ENCODE results near the gene ZNF292. TPM values are rescaled to one million over a fixed set of nuclear protein-coding genes. Genes with fewer than 3 reads are reported as not detected.
"Not testable (repeated sequence)": the region's sequence is repeated elsewhere in the genome, so short reads cannot be mapped to it uniquely, and the experiment has no call there.

The ZNF292 gene
- total and polyA plus RNA-seq, 8 donors, result 1.9 to 106 (median 21.1) TPM

- no peaks in the 10 kb centered on the region for H3K27me3 ChIP-seq
- H3K4me1 ChIP-seq, result no peaks in the 10 kb centered on the region
- no peak for TF ChIP-seq CTCF (IDR thresholded peaks at IDR 0.05)
- no peak for TF ChIP-seq POLR2AphosphoS5 (IDR thresholded peaks at IDR 0.05)
- no peak for TF ChIP-seq EP300 (IDR thresholded peaks at IDR 0.05)
- no peak for TF ChIP-seq POLR2A (IDR thresholded peaks at IDR 0.05)
- no peak for DNase-seq
- intact Hi-C loops (cut with DNase I; ENCODE audit: low total_unique reads), result no loop called here
- H3K36me3 ChIP-seq, result no peaks in the 10 kb centered on the region
- H3K4me3 ChIP-seq, result no peak overlapping the region
- 89 to 96% (median 92%) methylated on average over 3 of the region's 3 CpGs for WGBS, 5 donors
- no peaks in the 10 kb centered on the region for H3K9me3 ChIP-seq
- no peak overlapping the region for H3K27ac ChIP-seq
Observed at GRCh38 chr6:87289571-87289970, 134.2 kb downstream of the ZNF292 start.

GRCh38 chr6:87291883-87292282 lies 136.5 kb downstream of the ZNF292 start:
- no peak overlapping the region for H3K4me3 ChIP-seq
- no peaks in the 10 kb centered on the region for H3K4me1 ChIP-seq

DNA sequence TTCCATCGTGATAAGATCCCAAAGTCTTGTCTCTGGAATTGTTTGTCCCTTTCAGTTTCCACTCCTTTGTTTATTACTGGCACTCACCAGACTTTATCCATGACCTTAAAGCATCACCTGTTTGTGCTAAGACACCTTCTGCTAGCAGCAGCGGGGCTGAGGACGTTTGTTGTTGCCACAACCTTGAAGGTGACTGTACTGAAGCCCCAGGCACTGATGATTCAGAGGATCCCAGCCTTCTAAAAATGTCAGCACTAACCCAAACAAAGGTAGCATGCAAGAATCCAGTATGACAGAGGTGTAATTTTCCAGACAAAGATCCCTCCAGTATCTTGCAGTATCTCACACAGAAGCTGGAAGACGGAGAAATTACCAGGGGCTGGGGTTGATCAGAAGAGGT lies 138.2 kb downstream of the ZNF292 start:
- intact Hi-C loops (cut with DNase I; ENCODE audit: low total_unique reads), result no loop called here
- H3K4me1 ChIP-seq, result no peaks in the 10 kb centered on the region
- no peak for TF ChIP-seq EP300 (IDR thresholded peaks at IDR 0.05)
- TF ChIP-seq CTCF (IDR thresholded peaks at IDR 0.05), result no peak
- TF ChIP-seq POLR2A (IDR thresholded peaks at IDR 0.05), result no peak
- no peak for TF ChIP-seq POLR2AphosphoS5 (IDR thresholded peaks at IDR 0.05)
- 81 to 87% (median 85%) methylated on average over 4 of the region's 4 CpGs for WGBS, 5 donors
- no peak for DNase-seq
- no peaks in the 10 kb centered on the region for H3K36me3 ChIP-seq
- no peak overlapping the region for H3K4me3 ChIP-seq
- no peaks in the 10 kb centered on the region for H3K27me3 ChIP-seq
- H3K27ac ChIP-seq, result no peak overlapping the region
- H3K9me3 ChIP-seq, result no peaks in the 10 kb centered on the region

More at GRCh38 chr6:87291883-87292282, 136.5 kb downstream of the ZNF292 start:
- H3K27me3 ChIP-seq, result no peaks in the 10 kb centered on the region
- no peak for TF ChIP-seq CTCF (IDR thresholded peaks at IDR 0.05)
- no peak for TF ChIP-seq POLR2AphosphoS5 (IDR thresholded peaks at IDR 0.05)
- TF ChIP-seq POLR2A (IDR thresholded peaks at IDR 0.05), result no peak
- no peak for TF ChIP-seq EP300 (IDR thresholded peaks at IDR 0.05)
- no peaks in the 10 kb centered on the region for H3K9me3 ChIP-seq
- DNase-seq, result peak in 1 of 2 donors; percentile 20
- no peak overlapping the region for H3K27ac ChIP-seq
- no peaks in the 10 kb centered on the region for H3K36me3 ChIP-seq
- intact Hi-C loops (cut with DNase I; ENCODE audit: low total_unique reads), result no loop called here
- WGBS, 5 donors, result 27 to 71% (median 46%) methylated on average over 2 of the region's 2 CpGs

- no peaks in the 10 kb centered on the region for H3K4me1 ChIP-seq
- peaks cover 0 to 8% (median 0%) of the 10 kb centered on the region in 4 donors for H3K9me3 ChIP-seq
- no peak overlapping the region for H3K27ac ChIP-seq
- intact Hi-C loops (cut with DNase I; ENCODE audit: low total_unique reads), result no loop called here
- DNase-seq, result no peak
- H3K4me3 ChIP-seq, result no peak overlapping the region
- WGBS, 5 donors, result 54 to 78% (median 65%) methylated on average over 1 of the region's 1 CpG
- no peak for TF ChIP-seq POLR2AphosphoS5 (IDR thresholded peaks at IDR 0.05)
- no peak for TF ChIP-seq EP300 (IDR thresholded peaks at IDR 0.05)
- TF ChIP-seq POLR2A (IDR thresholded peaks at IDR 0.05), result no peak
- TF ChIP-seq CTCF (IDR thresholded peaks at IDR 0.05), result no peak
- H3K27me3 ChIP-seq, result peaks cover 0 to 5% (median 0%) of the 10 kb centered on the region in 3 donors
- no peaks in the 10 kb centered on the region for H3K36me3 ChIP-seq
Observed at GRCh38 chr6:87297119-87297518, 141.8 kb downstream of the ZNF292 start.

DNA sequence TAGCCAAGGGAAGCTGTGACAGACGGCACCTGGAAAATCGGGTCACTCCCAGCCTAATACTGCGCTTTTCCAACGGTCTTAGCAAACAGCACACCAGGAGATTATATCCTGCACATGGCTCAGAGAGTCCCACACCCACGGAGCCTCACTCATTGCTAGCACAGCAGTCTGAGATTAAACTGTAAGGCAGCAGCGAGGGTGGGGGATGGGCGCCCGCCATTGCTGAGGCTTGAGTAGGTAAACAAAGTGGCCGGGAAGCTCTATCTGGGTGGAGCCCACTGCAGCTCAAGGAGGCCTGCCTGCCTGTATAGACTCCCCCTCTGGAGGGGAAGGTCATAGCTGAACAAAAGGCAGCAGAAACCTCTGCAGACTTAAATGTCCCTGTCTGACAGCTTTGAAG lies 145.9 kb downstream of the ZNF292 start:
- H3K4me1 ChIP-seq; H3K36me3 ChIP-seq; H3K27me3 ChIP-seq; intact Hi-C loops (cut with DNase I; ENCODE audit: low total_unique reads); H3K9me3 ChIP-seq; DNase-seq; H3K4me3 ChIP-seq; H3K27ac ChIP-seq: not testable (repeated sequence)
- 72 to 92% (median 81%) methylated on average over 6 to 9 of the region's 9 CpGs for WGBS, 5 donors

Data from stomach (tissue), 9 donors.